K562 (cell line): Measurements from ENCODE around the gene SHB. TPM values are rescaled to one million over a fixed set of nuclear protein-coding genes. Genes with fewer than 3 reads are reported as not detected.

Experiments
- ATAC-seq: fragments of 200-7000 bp; cut with Tn5 transposase; 3 replicates; pipeline ENCODE4 v1.9.1; 2020; ENCODE audit warnings: moderate library complexity
- BruUV-seq: library from RNA; stranded (reverse); fragments of 400-500 nt; replicated peaks from 2 replicates; lab custom pipeline; 2021; lab: Mats Ljungman, UMichigan
- CTCF ChIA-PET: fragments of 300-600 bp; formaldehyde crosslinking; extraction: SDS; loops from one replicate; lab custom pipeline; 2021; ENCODE audit warnings: low intra/inter-chr PET ratio; lab: Yijun Ruan, JAX
- POLR2A ChIA-PET: fragments of 300-600, 350-650 bp; sonication (Branson Sonifier 250); formaldehyde crosslinking; extraction: SDS; loops from one replicate; lab custom pipeline; 2021; ENCODE audit warnings: antibody characterized with exemption, inconsistent platforms; lab: Yijun Ruan, JAX
- DNase-seq, 4 experiments: peaks; one replicate each; pipeline versions ENCODE4 v3.0.0 to v3.0.0-alpha.2; 2011 to 2018; ENCODE audit warnings: low spot score in 3 of 4, mixed read lengths in 3 of 4; ENCODE audit errors: extremely low read depth in 1 of 4
- FAIRE-seq: peaks from 2 replicates; lab custom pipeline; 2011; peaks lifted over from hg19 to GRCh38; lab: Jason Lieb, UNC
- H2AFZ ChIP-seq: 2 replicates; pipeline ENCODE4 v1.6.0; 2011; ENCODE audit warnings: low read depth, low read length, control low read depth, inconsistent platforms
- H3K27ac ChIP-seq: fragments of 200-600 bp; 3 replicates; pipeline ENCODE4 v1.8.0; 2011; ENCODE audit warnings: low read depth, mild to moderate bottlenecking, control low read depth, inconsistent platforms, low read length, moderate library complexity, mixed read lengths; ENCODE audit errors: extremely low read depth
- H3K27me3 ChIP-seq, 2 experiments: fragments of 300-600 bp in 1 of 2; 2 replicates in 1 of 2; 3 replicates in 1 of 2; pipeline versions ENCODE4 v1.6.0 to v1.8.0; 2011; ENCODE audit warnings: inconsistent platforms in 2 of 2, low read length in 2 of 2, mild to moderate bottlenecking in 1 of 2, mixed read lengths in 1 of 2, moderate library complexity in 1 of 2; ENCODE audit not compliant: control insufficient read depth in 2 of 2, insufficient read depth in 2 of 2
- H3K36me3 ChIP-seq: fragments of 300-600 bp; 3 replicates; pipeline ENCODE4 v1.8.0; 2011; ENCODE audit warnings: mild to moderate bottlenecking, low read length, inconsistent platforms; ENCODE audit not compliant: control insufficient read depth, insufficient read depth
- H3K4me1 ChIP-seq, 2 experiments: fragments of 200-600 bp in 1 of 2; replicated peaks in 1 of 2; 2 replicates in 1 of 2; 3 replicates in 1 of 2; pipeline versions ENCODE4 v1.5.1 to v1.8.0; 2011; ENCODE audit warnings: inconsistent platforms in 2 of 2, low read length in 2 of 2, mild to moderate bottlenecking in 1 of 2, mixed read lengths in 1 of 2, moderate library complexity in 1 of 2; ENCODE audit not compliant: control insufficient read depth in 2 of 2, insufficient read depth in 2 of 2
- H3K4me2 ChIP-seq: 2 replicates; pipeline ENCODE4 v1.6.1; 2011; ENCODE audit warnings: low read length, control low read depth, inconsistent platforms, mixed read lengths; ENCODE audit not compliant: insufficient read depth
- H3K4me3 ChIP-seq: fragments of 200-600 bp; sonication (generic), shearing (Covaris generic); 2 replicates; pipeline ENCODE4 v1.5.1; 2016; ENCODE audit warnings: control low read depth, inconsistent platforms
- H3K79me2 ChIP-seq: fragments of 200-600 bp; 3 replicates; pipeline ENCODE4 v1.8.0; 2011; ENCODE audit warnings: low read length, inconsistent platforms; ENCODE audit not compliant: control insufficient read depth, insufficient read depth
- H3K9ac ChIP-seq, 2 experiments: 2 replicates each; pipeline versions ENCODE4 v1.6.0 to v1.6.1; 2011; ENCODE audit warnings: low read depth in 2 of 2, low read length in 2 of 2, control low read depth in 1 of 2, inconsistent platforms in 1 of 2, mild to moderate bottlenecking in 1 of 2, mixed read lengths in 1 of 2; ENCODE audit not compliant: insufficient read depth in 1 of 2
- H3K9me1 ChIP-seq: one replicate; pipeline ENCODE4 v1.6.0; 2011; ENCODE audit warnings: inconsistent platforms, mild to moderate bottlenecking, low read length, moderate library complexity; ENCODE audit not compliant: control insufficient read depth, insufficient read depth
- H3K9me3 ChIP-seq: replicated peaks from 2 replicates; pipeline ENCODE4 v1.5.1; 2011; ENCODE audit warnings: low read depth, low read length, inconsistent platforms; ENCODE audit not compliant: control insufficient read depth, insufficient read depth
- H4K20me1 ChIP-seq: replicated peaks from 2 replicates; pipeline ENCODE4 v1.6.1; 2011; ENCODE audit warnings: low read length, inconsistent platforms, mixed read lengths; ENCODE audit not compliant: control insufficient read depth, insufficient read depth
- DDX20 ChIP-seq: fragments of 450-650 bp; IDR thresholded peaks from 2 replicates; pipeline ENCODE4 v1.6.1; 2016; ENCODE audit warnings: missing genetic modification characterization, low read depth, mild to moderate bottlenecking, missing compliant biosample characterization, moderate library complexity
- FOSL1 ChIP-seq: fragments of 200-800 bp; sonication (Bioruptor generic); conservative IDR thresholded peaks from 2 replicates; pipeline ENCODE4 v1.6.1; 2016; ENCODE audit warnings: missing genetic modification characterization, missing compliant biosample characterization
- HNRNPH1 ChIP-seq: fragments of 200-400 bp; formaldehyde crosslinking; optimal IDR thresholded peaks from 2 replicates; pipeline ENCODE3; 2017; ENCODE audit warnings: low read depth, mild to moderate bottlenecking, low read length, moderate library complexity
- MAFF ChIP-seq: IDR thresholded peaks from 2 replicates; pipeline ENCODE4 v1.6.1; 2012; ENCODE audit warnings: low read length, improper control_type of control experiment
- MEIS2 ChIP-seq: fragments of 450-650 bp; IDR thresholded peaks from 2 replicates; pipeline ENCODE4 v1.6.1; 2014; ENCODE audit warnings: mild to moderate bottlenecking; ENCODE audit not compliant: partially characterized antibody
- RBM22 ChIP-seq: fragments of 200-400 bp; formaldehyde crosslinking; IDR thresholded peaks from 2 replicates; pipeline ENCODE4 v1.6.1; 2018; ENCODE audit warnings: low read length, low read depth; ENCODE audit not compliant: poor library complexity, severe bottlenecking
- RFX7 ChIP-seq: fragments of 250-450 bp; sonication (Bioruptor Pico); IDR thresholded peaks from 2 replicates; pipeline ENCODE4 v1.5.1; 2021; ENCODE audit warnings: mild to moderate bottlenecking
- SRF ChIP-seq, 2 experiments: fragments of 250-450, 450-650 bp in 1 of 2; sonication (Bioruptor Pico) in 1 of 2; sonication (generic) in 1 of 2; formaldehyde crosslinking; IDR thresholded peaks; 2 replicates each; pipeline versions ENCODE4 v1.5.0 to v1.5.1; 2020 to 2022; ENCODE audit warnings: mild to moderate bottlenecking in 1 of 2, missing genetic modification reagents in 1 of 2
- SRSF1 ChIP-seq: fragments of 200-400 bp; formaldehyde crosslinking; IDR thresholded peaks from 2 replicates; pipeline ENCODE4 v1.6.1; 2017; ENCODE audit warnings: mild to moderate bottlenecking, low read depth, low read length, moderate library complexity
- STAT5A ChIP-seq: IDR thresholded peaks from 2 replicates; pipeline ENCODE4 v1.6.1; 2012; ENCODE audit warnings: low read length, inconsistent platforms, borderline replicate concordance
- YBX1 ChIP-seq: fragments of 450-650 bp; IDR thresholded peaks from 2 replicates; pipeline ENCODE4 v1.7.1; 2016; ENCODE audit warnings: mild to moderate bottlenecking
- ZNF133 ChIP-seq: fragments of 250-450 bp; sonication (Bioruptor Pico); IDR thresholded peaks from 2 replicates; pipeline ENCODE4 v1.4.0; 2020; ENCODE audit warnings: mild to moderate bottlenecking
- ZNF140 ChIP-seq: fragments of 250-450 bp; sonication (Bioruptor Pico); IDR thresholded peaks from 2 replicates; pipeline ENCODE4 v1.8.0; 2021; ENCODE audit warnings: moderate library complexity, mild to moderate bottlenecking, inconsistent platforms
- ZNF23 ChIP-seq: fragments of 250-450 bp; sonication (Bioruptor Pico); IDR thresholded peaks from 2 replicates; pipeline ENCODE4 v1.4.0; 2020; ENCODE audit warnings: mild to moderate bottlenecking
- ZNF444 ChIP-seq: fragments of 250-450 bp; sonication (Bioruptor Pico); IDR thresholded peaks from 2 replicates; pipeline ENCODE4 v1.4.0; 2020; ENCODE audit warnings: mild to moderate bottlenecking, moderate library complexity
- ZNF79 ChIP-seq: fragments of 250-450 bp; sonication (Bioruptor Pico); IDR thresholded peaks from 2 replicates; pipeline ENCODE4 v1.4.0; 2020; ENCODE audit warnings: low read depth, mild to moderate bottlenecking, moderate library complexity
- ZNF830 ChIP-seq: fragments of 250-450 bp; sonication (Bioruptor Pico); IDR thresholded peaks from 2 replicates; pipeline ENCODE4 v1.5.0; 2021; ENCODE audit warnings: mild to moderate bottlenecking
- WGBS: fragments of 100-300 bp; shearing (Covaris generic); methylation state at CpG from one replicate; pipeline ENCODE4 v1.1.6; 2016; ENCODE audit warnings: low coverage, mixed read lengths; ENCODE audit not compliant: insufficient coverage; ENCODE audit errors: missing lambda C conversion rate; 5-methylcytosine and 5-hydroxymethylcytosine counted together
- in situ Hi-C: fragments of 300-500 bp; cut with MboI; formaldehyde crosslinking; loops from 4 replicates; pipeline ENCODE4 v1.15.0; 2018; ENCODE audit warnings: inconsistent platforms, mixed read lengths
- intact Hi-C: fragments of 100-400 bp; cut with micrococcal nuclease; formaldehyde crosslinking; loops from 2 replicates; pipeline ENCODE4 v1.14.2; 2022
- polyA plus RNA-seq, 8 experiments: library from polyadenylated mRNA; depleted of rRNA in 4 of 8; stranded (reverse) in 5 of 8; unstranded in 3 of 8; fragments of >200 nt; fragmentation: Nextera tagmentation in 2 of 8; fragmentation: Illumina TruSeq in 1 of 8; extraction: Ambion mirVana in 2 of 8; extraction: Trizol in 1 of 8; gene quantifications; 2 replicates each; pipeline versions ENCODE4 v1.2.1 to v1.2.3, GENCODE V29; 2011 to 2014; ENCODE audit warnings: inconsistent platforms in 1 of 8, missing spikeins in 1 of 8
- total RNA-seq, 7 experiments: library from RNA; depleted of rRNA in 6 of 7; stranded (reverse); fragments of >200 nt in 6 of 7; fragmentation: Illumina TruSeq in 2 of 7; extraction: Trizol in 2 of 7; gene quantifications; 2 replicates each; pipeline versions ENCODE4 v1.2.1 to v1.2.3, GENCODE V29; 2011 to 2021; ENCODE audit warnings: low replicate concordance in 1 of 7
- TF ChIP-seq, protein P1 (sequence below): IDR thresholded peaks from 2 replicates; pipeline ENCODE4 v1.6.1; 2014; ENCODE audit warnings: antibody characterized with exemption
- TF ChIP-seq, protein P2 (sequence below), 2 experiments: fragments of 450-650 bp in 1 of 2; IDR thresholded peaks; 2 replicates each; pipeline ENCODE4 v1.6.1; 2011 to 2017; ENCODE audit warnings: low read depth in 2 of 2, antibody characterized with exemption in 1 of 2, borderline replicate concordance in 1 of 2, low read length in 1 of 2, mild to moderate bottlenecking in 1 of 2, mixed read lengths in 1 of 2; ENCODE audit not compliant: control insufficient read depth in 1 of 2

The SHB gene
- total and polyA plus RNA-seq, 9 of the 15 experiments (the other 6 are each of a cell fraction or from before 2014, with no cell fraction given): 0.78 to 16.0 (median 5.3) TPM

- in situ Hi-C loops: no loop called here
- Histone ChIP-seq H3K4me3 (no peak overlapping the region), H3K27me3 (no peaks in the 10 kb centered on the region), H3K27ac (no peak overlapping the region), H3K9me3 (no peaks in the 10 kb centered on the region), H3K4me2 (no peak overlapping the region), H3K4me1 (peaks cover 23 to 33% of the 10 kb centered on the region in 2 experiments), H3K36me3 (no peaks in the 10 kb centered on the region), H2AFZ (no peak overlapping the region), H3K79me2 (no peaks in the 10 kb centered on the region; the same call in 2 of the 3 replicates), H3K9me1 (no peaks in the 10 kb centered on the region), H3K9ac (0 out of 4 replicates have a peak overlapping the region, but pooled peaks of 1 of the 2 experiments have one; percentile 8), H4K20me1 (peaks cover 10% of the 10 kb centered on the region; the same call in 1 of the 2 replicates)
- POLR2A ChIA-PET: interaction anchor here (0.6 kb wide), 1 partner anchor 45 kb away, joined by 3 read pairs; no protein-coding TSS in a partner anchor
- CTCF ChIA-PET: no interaction called here
- FAIRE-seq (peak; percentile 49), DNase-seq (peak; percentile 58 to 66 (median 62)), ATAC-seq (peak; percentile 73)
- intact Hi-C loops: loop anchor here (5.0 kb wide), 1 partner anchor 54 kb away; no protein-coding TSS in a partner anchor
- no TSS peak for BruUV-seq
- WGBS: 21% methylated on average over 8 of the region's 8 CpGs
- TF ChIP-seq MAFF (no peak), FOSL1 (no peak), ZNF79 (CRISPR knock-in tag) (no peak), ZNF830 (no peak), ZNF444 (CRISPR knock-in tag) (no peak), ZNF133 (no peak), STAT5A (0 out of 2 replicates have a peak, but pooled peaks have one; percentile 12), SRSF1 (no peak), HNRNPH1 (no peak), ZNF140 (CRISPR knock-in tag) (no peak), DDX20 (no peak), SRF (CRISPR knock-in tag; IDR thresholded peaks at IDR 0.05) (no peak), YBX1 (no peak), ZNF23 (CRISPR knock-in tag) (no peak), MEIS2 (peak; percentile 33), RBM22 (no peak), RFX7 (CRISPR knock-in tag) (no peak)
- TF ChIP-seq, protein P1, sequence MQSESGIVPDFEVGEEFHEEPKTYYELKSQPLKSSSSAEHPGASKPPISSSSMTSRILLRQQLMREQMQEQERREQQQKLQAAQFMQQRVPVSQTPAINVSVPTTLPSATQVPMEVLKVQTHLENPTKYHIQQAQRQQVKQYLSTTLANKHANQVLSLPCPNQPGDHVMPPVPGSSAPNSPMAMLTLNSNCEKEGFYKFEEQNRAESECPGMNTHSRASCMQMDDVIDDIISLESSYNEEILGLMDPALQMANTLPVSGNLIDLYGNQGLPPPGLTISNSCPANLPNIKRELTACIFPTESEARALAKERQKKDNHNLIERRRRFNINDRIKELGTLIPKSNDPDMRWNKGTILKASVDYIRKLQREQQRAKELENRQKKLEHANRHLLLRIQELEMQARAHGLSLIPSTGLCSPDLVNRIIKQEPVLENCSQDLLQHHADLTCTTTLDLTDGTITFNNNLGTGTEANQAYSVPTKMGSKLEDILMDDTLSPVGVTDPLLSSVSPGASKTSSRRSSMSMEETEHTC: no peak
- TF ChIP-seq, protein P2, sequence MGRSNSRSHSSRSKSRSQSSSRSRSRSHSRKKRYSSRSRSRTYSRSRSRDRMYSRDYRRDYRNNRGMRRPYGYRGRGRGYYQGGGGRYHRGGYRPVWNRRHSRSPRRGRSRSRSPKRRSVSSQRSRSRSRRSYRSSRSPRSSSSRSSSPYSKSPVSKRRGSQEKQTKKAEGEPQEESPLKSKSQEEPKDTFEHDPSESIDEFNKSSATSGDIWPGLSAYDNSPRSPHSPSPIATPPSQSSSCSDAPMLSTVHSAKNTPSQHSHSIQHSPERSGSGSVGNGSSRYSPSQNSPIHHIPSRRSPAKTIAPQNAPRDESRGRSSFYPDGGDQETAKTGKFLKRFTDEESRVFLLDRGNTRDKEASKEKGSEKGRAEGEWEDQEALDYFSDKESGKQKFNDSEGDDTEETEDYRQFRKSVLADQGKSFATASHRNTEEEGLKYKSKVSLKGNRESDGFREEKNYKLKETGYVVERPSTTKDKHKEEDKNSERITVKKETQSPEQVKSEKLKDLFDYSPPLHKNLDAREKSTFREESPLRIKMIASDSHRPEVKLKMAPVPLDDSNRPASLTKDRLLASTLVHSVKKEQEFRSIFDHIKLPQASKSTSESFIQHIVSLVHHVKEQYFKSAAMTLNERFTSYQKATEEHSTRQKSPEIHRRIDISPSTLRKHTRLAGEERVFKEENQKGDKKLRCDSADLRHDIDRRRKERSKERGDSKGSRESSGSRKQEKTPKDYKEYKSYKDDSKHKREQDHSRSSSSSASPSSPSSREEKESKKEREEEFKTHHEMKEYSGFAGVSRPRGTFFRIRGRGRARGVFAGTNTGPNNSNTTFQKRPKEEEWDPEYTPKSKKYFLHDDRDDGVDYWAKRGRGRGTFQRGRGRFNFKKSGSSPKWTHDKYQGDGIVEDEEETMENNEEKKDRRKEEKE (IDR thresholded peaks at IDR 0.05; ENCODE audit: borderline replicate concordance in 1 of 2, control insufficient read depth in 1 of 2, low read depth in 2 of 2, low read length in 1 of 2): no peak
These were observed 76.1 kb downstream of the SHB start for GRCh38 chr9:37992924-37993349.
